GM13976 (cell line): ENCODE measurements around the gene METTL9.
"Not testable (repeated sequence)": the region's sequence is repeated elsewhere in the genome, so short reads cannot be mapped to it uniquely, and the experiment has no call there.

Source experiments
- DNase-seq: peaks from one replicate; pipeline ENCODE4 v3.0.0; 2012; ENCODE audit warnings: low spot score
- in situ Hi-C: fragments of 300-500 bp; cut with MboI; formaldehyde crosslinking; loops from one replicate; pipeline ENCODE4 v1.12.0; 2022; ENCODE audit warnings: low sequenced_read_pairs, mixed read lengths, inconsistent platforms; ENCODE audit not compliant: unreplicated experiment
- TF ChIP-seq, protein P1 (sequence below): IDR thresholded peaks from 2 replicates; pipeline ENCODE4 v1.5.1; 2012; ENCODE audit warnings: borderline replicate concordance, mild to moderate bottlenecking; ENCODE audit not compliant: insufficient read depth; ENCODE audit errors: extremely low read depth, missing control alignments, control extremely low read depth

The METTL9 gene

GRCh38 chr16:21646721-21647561 lies 47.6 kb downstream of the METTL9 start:
- DNase-seq, result peak; percentile 59
- in situ Hi-C loops, result no loop called here
- TF ChIP-seq, protein P1, sequence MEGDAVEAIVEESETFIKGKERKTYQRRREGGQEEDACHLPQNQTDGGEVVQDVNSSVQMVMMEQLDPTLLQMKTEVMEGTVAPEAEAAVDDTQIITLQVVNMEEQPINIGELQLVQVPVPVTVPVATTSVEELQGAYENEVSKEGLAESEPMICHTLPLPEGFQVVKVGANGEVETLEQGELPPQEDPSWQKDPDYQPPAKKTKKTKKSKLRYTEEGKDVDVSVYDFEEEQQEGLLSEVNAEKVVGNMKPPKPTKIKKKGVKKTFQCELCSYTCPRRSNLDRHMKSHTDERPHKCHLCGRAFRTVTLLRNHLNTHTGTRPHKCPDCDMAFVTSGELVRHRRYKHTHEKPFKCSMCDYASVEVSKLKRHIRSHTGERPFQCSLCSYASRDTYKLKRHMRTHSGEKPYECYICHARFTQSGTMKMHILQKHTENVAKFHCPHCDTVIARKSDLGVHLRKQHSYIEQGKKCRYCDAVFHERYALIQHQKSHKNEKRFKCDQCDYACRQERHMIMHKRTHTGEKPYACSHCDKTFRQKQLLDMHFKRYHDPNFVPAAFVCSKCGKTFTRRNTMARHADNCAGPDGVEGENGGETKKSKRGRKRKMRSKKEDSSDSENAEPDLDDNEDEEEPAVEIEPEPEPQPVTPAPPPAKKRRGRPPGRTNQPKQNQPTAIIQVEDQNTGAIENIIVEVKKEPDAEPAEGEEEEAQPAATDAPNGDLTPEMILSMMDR, result no peak

- in situ Hi-C loops, result no loop called here
- DNase-seq, result no peak
- TF ChIP-seq, protein P1, result no peak
Measured at GRCh38 chr16:21647562-21648164, 48.3 kb downstream of the METTL9 start.

- DNase-seq, in situ Hi-C loops: not testable (repeated sequence)
Measured at GRCh38 chr16:21649826-21650406, 50.5 kb downstream of the METTL9 start.

GRCh38 chr16:21650521-21650920 lies 51.1 kb downstream of the METTL9 start:
- TF ChIP-seq, protein P1, result no peak
- no peak for DNase-seq
- in situ Hi-C loops, result no loop called here

GRCh38 chr16:21651515-21651914 lies 52.1 kb downstream of the METTL9 start:
- no peak for DNase-seq
- TF ChIP-seq, protein P1, result no peak
- in situ Hi-C loops, result no loop called here

DNA sequence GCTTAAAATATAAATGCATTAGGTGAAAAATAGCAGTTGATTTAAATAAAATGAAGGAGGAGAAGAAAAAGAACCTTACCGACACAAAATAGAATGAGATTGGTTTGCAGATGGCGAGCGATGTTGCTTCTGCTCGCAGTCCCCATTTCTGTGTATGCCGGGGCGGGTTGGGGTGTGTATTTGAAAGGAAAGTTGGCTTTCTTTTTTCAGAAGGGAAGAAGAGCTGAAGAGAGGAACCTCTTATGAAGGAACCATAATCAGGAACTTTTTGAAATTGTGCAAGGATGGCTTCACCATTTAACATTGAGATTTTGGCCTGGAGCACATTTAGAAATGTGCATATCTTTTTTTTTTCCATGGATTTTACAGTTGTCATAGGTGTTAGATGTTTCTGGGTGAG lies 53.1 kb downstream of the METTL9 start, which contains the start of gene IGSF6:
Gene IGSF6 (minus strand): TSS at position 156 of the 400 bp plus-strand sequence. CDS start 10 bp downstream, at position 146.
- TF ChIP-seq, protein P1, result no peak
- DNase-seq, result no peak
- in situ Hi-C loops, result no loop called here

DNA sequence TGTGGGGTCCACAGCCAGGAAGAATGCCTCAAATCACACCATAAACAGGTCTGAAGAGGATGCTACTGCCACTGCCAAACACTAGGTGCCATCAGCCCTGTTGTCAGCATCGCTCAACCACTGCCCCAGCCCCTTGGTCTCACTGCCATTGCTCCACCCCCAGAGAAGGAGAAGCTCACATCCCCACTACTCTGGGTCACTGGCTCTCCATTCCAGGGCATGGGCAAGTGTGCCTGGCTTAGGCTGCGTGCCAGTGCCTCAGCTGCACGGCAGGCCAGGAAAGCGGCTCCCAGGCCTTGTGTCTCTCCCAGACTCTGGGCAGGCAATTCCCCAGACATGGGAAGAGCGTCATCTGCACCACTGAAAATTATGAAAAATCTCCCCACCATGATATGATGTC lies 54.2 kb downstream of the METTL9 start:
- DNase-seq, result no peak
- in situ Hi-C loops, result no loop called here
- TF ChIP-seq, protein P1, result no peak
